Measurements from ENCODE around the gene IGF1R. TPM values are rescaled to one million over a fixed set of nuclear protein-coding genes. Genes with fewer than 3 reads are reported as not detected.
A peak's percentile ranks its signal among the peaks of the same experiment; 100 is the strongest.

IGF1R gene
- total RNA-seq, 1 donor from 2014 or later: 151 TPM

DNA sequence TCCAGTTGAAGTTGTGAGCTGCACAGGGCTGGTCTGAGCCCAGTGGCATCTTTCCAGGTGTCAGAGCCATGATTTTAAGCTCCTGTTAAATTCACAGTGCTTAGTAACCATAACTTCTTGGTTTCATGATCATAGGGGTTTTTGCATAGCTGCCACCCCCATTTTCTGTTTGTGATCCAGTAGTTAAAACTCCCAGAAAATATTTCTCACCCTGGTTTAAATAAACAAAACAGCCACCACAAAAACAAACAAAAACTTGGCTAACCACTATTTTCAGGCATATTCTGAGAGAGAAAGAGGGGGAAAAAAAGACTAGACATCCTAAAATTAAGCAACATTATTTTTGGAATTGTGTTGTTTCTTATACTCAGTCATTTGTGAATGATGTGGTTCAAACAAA is 175.3 kb downstream of the IGF1R start:
- peaks cover 0 to 46% of the 10 kb centered on the region in 2 donors for H3K9me3 ChIP-seq
- H3K27ac ChIP-seq: peak overlapping the region; percentile 24 to 61
- H3K4me3 ChIP-seq: no peak overlapping the region
- H3K36me3 ChIP-seq: no peaks in the 10 kb centered on the region
- H3K4me1 ChIP-seq: peaks cover 0 to 9% of the 10 kb centered on the region in 2 donors
- H3K27me3 ChIP-seq: no peaks in the 10 kb centered on the region
- intact Hi-C loops (cut with DNase I): no loop called here
- TF ChIP-seq, protein P1, sequence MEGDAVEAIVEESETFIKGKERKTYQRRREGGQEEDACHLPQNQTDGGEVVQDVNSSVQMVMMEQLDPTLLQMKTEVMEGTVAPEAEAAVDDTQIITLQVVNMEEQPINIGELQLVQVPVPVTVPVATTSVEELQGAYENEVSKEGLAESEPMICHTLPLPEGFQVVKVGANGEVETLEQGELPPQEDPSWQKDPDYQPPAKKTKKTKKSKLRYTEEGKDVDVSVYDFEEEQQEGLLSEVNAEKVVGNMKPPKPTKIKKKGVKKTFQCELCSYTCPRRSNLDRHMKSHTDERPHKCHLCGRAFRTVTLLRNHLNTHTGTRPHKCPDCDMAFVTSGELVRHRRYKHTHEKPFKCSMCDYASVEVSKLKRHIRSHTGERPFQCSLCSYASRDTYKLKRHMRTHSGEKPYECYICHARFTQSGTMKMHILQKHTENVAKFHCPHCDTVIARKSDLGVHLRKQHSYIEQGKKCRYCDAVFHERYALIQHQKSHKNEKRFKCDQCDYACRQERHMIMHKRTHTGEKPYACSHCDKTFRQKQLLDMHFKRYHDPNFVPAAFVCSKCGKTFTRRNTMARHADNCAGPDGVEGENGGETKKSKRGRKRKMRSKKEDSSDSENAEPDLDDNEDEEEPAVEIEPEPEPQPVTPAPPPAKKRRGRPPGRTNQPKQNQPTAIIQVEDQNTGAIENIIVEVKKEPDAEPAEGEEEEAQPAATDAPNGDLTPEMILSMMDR (IDR thresholded peaks at IDR 0.05): no peak
- DNase-seq (ENCODE audit: low spot score in 2 of 2): no peak

GRCh38 chr15:98824595-98824994 is 176.3 kb downstream of the IGF1R start:
- H3K36me3 ChIP-seq: no peaks in the 10 kb centered on the region
- no peak for DNase-seq (ENCODE audit: low spot score in 2 of 2)
- H3K9me3 ChIP-seq: peaks cover 3 to 56% of the 10 kb centered on the region in 2 donors
- H3K27ac ChIP-seq: peak overlapping the region in 1 of 2 donors; percentile 61
- no peak overlapping the region for H3K4me3 ChIP-seq
- H3K4me1 ChIP-seq: peaks cover 0 to 9% of the 10 kb centered on the region in 2 donors
- intact Hi-C loops (cut with DNase I): no loop called here
- no peaks in the 10 kb centered on the region for H3K27me3 ChIP-seq
- TF ChIP-seq, protein P1 (IDR thresholded peaks at IDR 0.05): no peak

DNA sequence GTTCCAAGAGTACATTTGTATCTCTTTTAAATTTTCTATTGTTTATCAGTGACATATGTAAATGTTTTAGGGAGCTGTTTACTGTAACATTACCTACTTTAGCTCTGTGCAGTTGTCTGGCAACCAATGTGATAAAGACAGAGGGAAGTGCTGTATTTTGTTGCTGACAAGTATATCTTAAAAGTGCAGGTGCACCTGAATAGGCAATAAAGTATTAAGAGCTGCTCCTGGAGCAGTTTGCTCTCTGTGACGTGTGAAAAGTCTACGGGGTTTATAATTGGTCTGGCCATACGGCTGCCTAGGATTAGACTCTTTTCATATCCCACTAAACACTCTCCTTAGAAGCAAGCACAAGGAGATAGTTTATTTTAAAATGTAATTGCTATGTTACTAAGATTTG is 178.3 kb downstream of the IGF1R start:
- Histone ChIP-seq H3K27ac (no peak overlapping the region), H3K9me3 (peaks cover 22 to 77% of the 10 kb centered on the region in 2 donors), H3K4me1 (peaks cover 0 to 9% of the 10 kb centered on the region in 2 donors), H3K27me3 (no peaks in the 10 kb centered on the region), H3K4me3 (no peak overlapping the region), H3K36me3 (peaks cover 0 to 5% of the 10 kb centered on the region in 2 donors)
- DNase-seq (ENCODE audit: low spot score in 2 of 2): no peak
- intact Hi-C loops (cut with DNase I): no loop called here
- TF ChIP-seq, protein P1 (IDR thresholded peaks at IDR 0.05): no peak

GRCh38 chr15:98827217-98827616 is 178.9 kb downstream of the IGF1R start:
- Histone ChIP-seq H3K27ac (no peak overlapping the region), H3K4me3 (no peak overlapping the region), H3K27me3 (no peaks in the 10 kb centered on the region), H3K9me3 (peaks cover 24 to 82% of the 10 kb centered on the region in 2 donors), H3K4me1 (peaks cover 0 to 9% of the 10 kb centered on the region in 2 donors), H3K36me3 (peaks cover 0 to 5% of the 10 kb centered on the region in 2 donors)
- no peak for DNase-seq (ENCODE audit: low spot score in 2 of 2)
- TF ChIP-seq, protein P1 (IDR thresholded peaks at IDR 0.05): no peak
- intact Hi-C loops (cut with DNase I): no loop called here

- DNase-seq (ENCODE audit: low spot score in 2 of 2): no peak
- TF ChIP-seq, protein P1 (IDR thresholded peaks at IDR 0.05): no peak
- H3K4me3 ChIP-seq: no peak overlapping the region
- no peaks in the 10 kb centered on the region for H3K4me1 ChIP-seq
- H3K36me3 ChIP-seq: peaks cover 0 to 5% of the 10 kb centered on the region in 2 donors
- no peaks in the 10 kb centered on the region for H3K27me3 ChIP-seq
- intact Hi-C loops (cut with DNase I): no loop called here
- H3K9me3 ChIP-seq: peaks cover 24 to 71% of the 10 kb centered on the region in 2 donors
- H3K27ac ChIP-seq: no peak overlapping the region
Observed at GRCh38 chr15:98830034-98830634, 181.8 kb downstream of the IGF1R start.

All from ascending aorta (tissue), 2 donors.